Colonic mucosa (tissue), 4 donors: ENCODE data around the gene GINS2. TPM values are rescaled to one million over a fixed set of nuclear protein-coding genes. Genes with fewer than 3 reads are reported as not detected.

Experiments
- DNase-seq: peaks from one replicate; pipeline ENCODE4 v3.0.0-alpha.2; 2020
- H3K27ac ChIP-seq: fragments of 200-600 bp; one replicate; pipeline ENCODE4 v1.8.0; 2021
- H3K27me3 ChIP-seq: fragments of 200-600 bp; one replicate; pipeline ENCODE4 v1.8.0; 2021
- H3K36me3 ChIP-seq: fragments of 200-600 bp; one replicate; pipeline ENCODE4 v1.8.0; 2021
- H3K4me1 ChIP-seq: fragments of 200-600 bp; one replicate; pipeline ENCODE4 v1.8.0; 2021; ENCODE audit warnings: mild to moderate bottlenecking
- H3K4me3 ChIP-seq: fragments of 200-600 bp; one replicate; pipeline ENCODE4 v1.8.0; 2021
- H3K9ac ChIP-seq, 2 donors: one replicate each; pipeline ENCODE4 v1.7.0; 2013; ENCODE audit warnings: control low read depth in 2 of 2, low read depth in 2 of 2, low read length in 2 of 2
- H3K9me3 ChIP-seq: fragments of 200-600 bp; one replicate; pipeline ENCODE4 v1.8.0; 2021
- CTCF ChIP-seq: fragments of 200-600 bp; IDR thresholded peaks from one replicate; pipeline ENCODE4 v1.8.0; 2022; ENCODE audit warnings: antibody characterized with exemption, mild to moderate bottlenecking
- intact Hi-C: fragments of 100-400 bp; cut with DNase I; formaldehyde crosslinking; loops from one replicate; pipeline ENCODE4 v1.14.1; 2022
- total RNA-seq, 2 donors: library from RNA; stranded (reverse); fragmentation: NEBNext Ultra II Directional in 1 of 2; extraction: Animal tissue kit (Norgen Biotek cat#: 25700) in 1 of 2; gene quantifications; one replicate each; pipeline ENCODE4 v1.2.1, GENCODE V29; 2021
- donor health status: healthy.
- donor health status: DM: no; HTN: no; CAD: no.
- donor health status: DM: no; HTN: no; CAD: no.

The GINS2 gene
- total RNA-seq, 2 donors from 2014 or later: 6.1 to 39.9 TPM

- Histone ChIP-seq H3K9me3 (no peaks in the 10 kb centered on the region), H3K9ac (no peak overlapping the region), H3K36me3 (peaks cover 18% of the 10 kb centered on the region), H3K27ac (no peak overlapping the region), H3K27me3 (no peaks in the 10 kb centered on the region), H3K4me1 (peaks cover 6% of the 10 kb centered on the region), H3K4me3 (no peak overlapping the region)
- no peak for DNase-seq
- no peak for TF ChIP-seq CTCF
- intact Hi-C loops: no loop called here
Observed at GRCh38 chr16:85654251-85655095, 34.3 kb downstream of the GINS2 start.

- no peak for DNase-seq
- no peak for TF ChIP-seq CTCF
- Histone ChIP-seq H3K27me3 (no peaks in the 10 kb centered on the region), H3K27ac (no peak overlapping the region), H3K4me1 (peaks cover 6% of the 10 kb centered on the region), H3K9ac (no peak overlapping the region), H3K4me3 (no peak overlapping the region), H3K9me3 (no peaks in the 10 kb centered on the region), H3K36me3 (peaks cover 15% of the 10 kb centered on the region)
- intact Hi-C loops: no loop called here
Observed at GRCh38 chr16:85653290-85653891, 35.4 kb downstream of the GINS2 start.

GRCh38 chr16:85652431-85653221 is 36.1 kb downstream of the GINS2 start:
- Histone ChIP-seq H3K36me3 (peaks cover 15% of the 10 kb centered on the region), H3K4me3 (no peak overlapping the region), H3K9ac (no peak overlapping the region), H3K27me3 (no peaks in the 10 kb centered on the region), H3K9me3 (no peaks in the 10 kb centered on the region), H3K4me1 (peaks cover 6% of the 10 kb centered on the region), H3K27ac (peak overlapping the region; percentile 41)
- no peak for TF ChIP-seq CTCF
- peak; percentile 58 for DNase-seq
- intact Hi-C loops: no loop called here

GRCh38 chr16:85651629-85652430 is 36.9 kb downstream of the GINS2 start:
- H3K36me3 ChIP-seq: peaks cover 13% of the 10 kb centered on the region
- H3K9ac ChIP-seq: no peak overlapping the region
- no peak for TF ChIP-seq CTCF
- peaks cover 6% of the 10 kb centered on the region for H3K4me1 ChIP-seq
- no peaks in the 10 kb centered on the region for H3K27me3 ChIP-seq
- no peaks in the 10 kb centered on the region for H3K9me3 ChIP-seq
- intact Hi-C loops: no loop called here
- no peak overlapping the region for H3K27ac ChIP-seq
- no peak overlapping the region for H3K4me3 ChIP-seq
- DNase-seq: no peak
